A172 (cell line): ENCODE measurements around the gene FABP3. TPM values are rescaled to one million over a fixed set of nuclear protein-coding genes. Genes with fewer than 3 reads are reported as not detected.

Experiments used
- DNase-seq: peaks from one replicate; pipeline ENCODE4 v3.0.0-alpha.2; 2015; ENCODE audit warnings: low spot score
- total RNA-seq: library from RNA; depleted of rRNA; stranded (reverse); fragments of >200 nt; shearing (Covaris generic); gene quantifications from 2 replicates; pipeline ENCODE4 v1.2.3, GENCODE V29; 2014; rRNA removed

FABP3 gene
- total RNA-seq: 9.0 and 19.5 TPM in 2 replicates

DNA sequence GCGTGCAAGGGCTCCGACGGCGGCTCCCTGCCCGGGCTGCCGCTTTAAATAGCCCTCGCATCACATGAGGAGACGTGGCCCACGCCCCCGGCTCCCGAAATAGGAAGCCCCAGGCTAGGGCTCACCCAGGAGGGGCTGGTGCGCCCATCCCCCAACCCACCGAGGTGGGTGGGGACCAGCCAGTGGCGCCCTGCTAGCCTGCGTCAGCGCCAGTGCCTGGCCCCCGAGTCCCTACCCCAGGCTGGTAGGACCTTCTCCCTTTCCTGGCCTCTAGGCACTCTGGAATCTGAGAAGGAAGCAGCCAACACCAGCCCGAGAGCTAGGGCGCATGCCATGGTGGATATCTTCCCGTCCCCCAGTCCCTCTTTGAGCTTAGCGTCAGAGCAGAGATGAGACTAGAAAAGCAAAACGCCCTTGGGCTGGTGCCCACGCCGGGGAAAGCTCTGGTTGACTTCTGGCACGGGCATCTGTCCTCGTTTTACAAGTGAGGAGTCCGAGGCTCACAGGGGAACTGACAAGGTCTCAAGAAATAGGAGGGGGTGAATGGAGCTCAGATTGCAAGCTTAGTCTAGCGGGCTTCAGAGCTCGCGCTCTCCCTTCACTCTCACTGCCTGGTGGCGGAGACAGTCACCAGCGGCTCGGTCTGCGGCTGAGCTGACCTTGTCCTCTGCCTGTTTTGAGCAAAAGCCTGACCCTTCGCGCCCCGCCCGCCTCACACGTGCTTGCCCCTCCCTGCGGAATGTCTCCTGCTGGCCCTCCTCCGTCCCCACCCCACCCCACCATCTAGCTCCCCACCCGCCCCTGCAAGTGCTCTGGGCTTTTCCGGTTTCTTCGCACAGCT lies at the start of gene FABP3:
TSS of gene FABP3 (minus strand) at position 21 of the 841 bp plus-strand sequence. CDS start 62 bp downstream, outside the sequence.
- peak; percentile 69 for DNase-seq

GRCh38 chr1:31421371-31422040 lies 48.6 kb upstream of the FABP3 start:
- DNase-seq: peak; percentile 13

- no peak for DNase-seq
Measured at GRCh38 chr1:31420716-31421115, 47.8 kb upstream of the FABP3 start.

DNA sequence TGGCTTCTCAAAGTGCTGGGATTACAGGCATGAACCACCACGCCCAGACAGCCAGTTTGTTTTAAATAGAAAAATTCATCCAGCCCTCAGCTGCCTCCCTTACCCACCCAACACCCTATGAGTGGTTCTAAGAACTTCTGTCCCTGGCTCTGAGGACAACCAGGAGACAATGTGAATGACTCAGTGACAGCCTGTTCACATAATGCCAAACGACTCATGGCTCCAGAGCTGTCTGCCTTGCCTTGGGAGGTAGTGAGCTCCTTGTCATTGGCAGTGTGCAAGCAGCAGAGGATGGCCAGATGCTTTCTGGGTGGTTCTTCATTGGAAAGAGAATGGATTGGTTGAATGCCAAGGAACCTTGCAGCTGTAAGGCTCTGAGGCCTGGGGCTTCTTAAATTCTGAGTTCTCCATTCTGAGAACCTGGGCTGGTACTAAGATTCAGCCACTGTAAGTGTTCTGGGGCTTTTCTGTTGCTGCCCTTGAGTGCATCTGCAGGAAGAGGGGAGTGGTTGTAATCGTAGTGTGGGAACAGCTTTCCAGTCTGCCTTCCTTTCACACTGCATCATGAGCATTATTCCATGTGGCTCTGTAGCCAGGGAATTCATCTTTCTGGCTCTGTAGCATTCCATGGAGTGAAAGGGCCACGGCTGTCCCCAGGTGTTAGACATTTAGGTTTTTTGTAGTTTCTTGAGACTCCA lies 45.9 kb upstream of the FABP3 start:
- DNase-seq: no peak

- no peak for DNase-seq
Measured at GRCh38 chr1:31417148-31417547, 44.3 kb upstream of the FABP3 start.

- DNase-seq: no peak
Measured at GRCh38 chr1:31416101-31416736, 43.3 kb upstream of the FABP3 start.

- DNase-seq: no peak
Measured at GRCh38 chr1:31415658-31416057, 42.8 kb upstream of the FABP3 start.

- DNase-seq: no peak
Measured at GRCh38 chr1:31414980-31415370, 42.1 kb upstream of the FABP3 start.

DNA sequence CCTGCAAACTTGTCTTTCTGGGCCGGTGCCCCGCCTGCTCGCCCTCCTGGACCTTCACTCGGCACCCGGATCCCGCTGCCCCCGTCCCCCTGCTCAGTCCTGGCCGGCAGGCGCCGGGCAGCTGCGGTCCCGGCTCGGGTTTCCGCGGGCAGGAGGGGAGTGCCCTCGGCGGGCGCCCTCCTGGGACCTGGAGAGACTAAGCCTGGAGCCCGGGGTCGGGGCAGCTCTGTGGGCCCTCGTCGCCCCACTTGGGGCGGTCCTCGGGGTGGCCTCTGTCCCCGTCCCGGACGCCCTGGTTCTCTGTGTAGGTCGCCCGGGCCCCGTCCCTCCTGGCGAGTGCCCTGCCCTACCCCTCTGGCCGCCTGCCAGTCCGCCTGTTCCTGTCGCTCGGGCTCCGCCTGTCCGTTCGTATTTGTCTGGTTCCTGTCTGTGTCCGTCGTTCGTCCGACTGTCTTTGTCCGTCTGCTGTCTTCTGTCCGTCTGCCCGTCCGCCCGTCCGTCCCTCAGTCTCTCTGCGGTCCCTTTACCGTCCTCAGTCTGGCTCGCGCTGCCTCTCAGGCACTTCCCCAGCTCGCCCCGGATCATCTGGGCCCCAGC lies 40.6 kb upstream of the FABP3 start:
- peak; percentile 13 for DNase-seq

DNA sequence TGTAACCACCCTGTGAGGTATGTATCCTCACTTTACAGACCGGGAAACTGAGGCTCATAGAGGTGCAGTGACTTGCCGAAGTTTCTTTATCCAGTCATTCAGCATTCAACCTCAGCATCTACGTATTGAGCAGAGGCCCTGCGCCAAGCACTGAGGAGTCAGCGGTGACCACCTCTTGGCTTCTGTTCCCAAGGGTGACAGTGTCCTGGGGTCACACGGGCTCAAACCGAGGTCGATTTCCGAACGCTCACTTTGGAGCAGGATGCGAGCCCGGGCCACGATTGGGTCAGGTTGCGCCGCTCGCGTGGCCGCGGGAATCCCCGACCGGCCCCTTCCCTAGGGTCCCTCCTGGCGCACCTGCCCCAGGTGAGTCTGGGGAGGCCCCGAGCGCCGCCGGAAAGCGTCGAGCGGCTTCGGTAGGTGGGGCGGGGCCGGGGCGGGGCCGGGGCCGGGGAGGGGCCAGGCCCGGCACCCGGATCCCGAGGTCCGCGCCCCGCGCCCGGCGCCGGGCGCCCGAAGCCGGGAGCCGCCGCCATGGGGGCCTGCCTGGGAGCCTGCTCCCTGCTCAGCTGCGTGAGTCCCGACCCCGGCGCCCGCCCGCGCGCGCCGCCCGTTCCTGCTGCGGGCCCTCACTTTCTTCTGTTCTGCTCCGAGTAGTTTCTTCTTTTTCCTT lies 40.0 kb upstream of the FABP3 start, which contains the start of gene SERINC2:
TSS of gene SERINC2 (plus strand) at position 482 of the 673 bp plus-strand sequence. CDS start at position 535, 53 bp downstream.
- DNase-seq: no peak

DNA sequence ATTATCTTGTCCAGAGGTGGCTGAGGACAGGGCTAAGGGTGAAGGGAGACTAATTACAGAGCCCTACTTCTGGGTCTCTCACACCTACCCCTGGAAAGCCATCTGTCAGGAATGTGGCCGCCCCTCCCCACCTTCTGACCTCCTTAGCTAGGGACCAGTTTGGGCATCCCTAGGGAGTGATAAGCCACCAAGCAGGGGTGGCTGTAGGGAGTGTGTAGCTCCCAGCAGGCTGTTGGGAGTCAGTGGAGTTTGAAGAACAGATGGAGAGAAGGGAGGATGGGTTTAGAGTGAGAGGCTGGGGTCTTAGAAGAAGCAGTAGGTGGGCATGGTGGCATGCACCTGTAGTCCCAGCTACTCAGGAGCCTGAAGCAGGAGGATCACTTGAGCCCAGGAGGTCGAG lies 39.3 kb upstream of the FABP3 start:
- DNase-seq: no peak

- no peak for DNase-seq
Measured at GRCh38 chr1:31410871-31411270, 38.0 kb upstream of the FABP3 start.

- DNase-seq: no peak
Measured at GRCh38 chr1:31409946-31410858, 37.3 kb upstream of the FABP3 start.

DNA sequence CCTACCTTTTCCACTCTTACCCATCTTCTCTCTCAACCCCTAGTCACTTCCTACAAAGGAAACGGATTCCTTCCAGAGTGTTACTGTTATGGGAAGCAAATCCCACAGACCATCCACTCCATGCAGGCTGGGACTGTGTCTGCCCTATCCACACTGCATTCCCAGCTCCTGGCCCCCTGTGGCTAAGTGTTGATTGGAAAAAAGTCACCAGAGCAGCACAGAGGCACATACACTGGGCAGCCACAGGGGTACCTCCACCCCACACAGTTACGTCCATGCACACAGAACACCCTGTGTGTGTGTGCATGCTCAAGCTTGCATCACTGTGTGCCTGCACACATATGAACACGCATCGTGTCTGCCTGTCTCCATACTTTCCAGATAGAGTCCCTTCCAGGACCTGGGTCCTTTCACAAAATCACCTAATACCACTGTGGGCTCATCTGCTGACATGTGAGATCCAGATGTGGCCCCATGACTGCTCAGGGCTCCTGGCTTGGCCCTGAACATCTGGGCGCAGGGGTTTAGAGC lies 36.0 kb upstream of the FABP3 start:
- no peak for DNase-seq

DNA sequence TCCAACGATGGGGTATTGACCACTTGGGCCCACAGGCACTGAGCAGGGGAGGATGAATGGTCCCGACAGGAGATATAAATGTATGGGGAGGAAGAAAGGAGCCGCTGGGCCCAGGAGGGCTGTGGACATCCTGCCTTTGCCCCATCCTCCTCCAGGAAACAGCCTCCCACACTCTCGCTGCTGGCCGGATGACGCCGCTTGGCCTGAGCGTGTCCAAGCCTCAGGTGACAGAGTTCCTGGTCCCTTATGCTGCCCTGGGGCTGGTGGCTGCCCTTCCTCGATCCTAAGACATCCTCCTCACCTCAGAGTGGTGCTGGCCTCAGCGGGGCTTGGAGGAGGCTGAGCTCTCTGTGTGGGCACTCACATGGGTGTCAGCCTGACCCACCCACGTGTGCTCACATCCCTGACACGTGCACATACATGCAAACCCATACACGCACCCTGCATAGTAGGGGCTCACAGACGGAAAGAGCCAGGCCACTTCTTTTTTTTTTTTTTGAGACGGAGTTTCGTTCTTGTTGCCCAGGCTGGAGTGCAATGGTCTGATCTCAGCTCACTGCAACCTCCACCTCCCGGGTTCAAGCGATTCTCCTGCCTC lies 34.3 kb upstream of the FABP3 start:
- DNase-seq: no peak

GRCh38 chr1:31405578-31406245 lies 32.8 kb upstream of the FABP3 start:
- DNase-seq: no peak

DNA sequence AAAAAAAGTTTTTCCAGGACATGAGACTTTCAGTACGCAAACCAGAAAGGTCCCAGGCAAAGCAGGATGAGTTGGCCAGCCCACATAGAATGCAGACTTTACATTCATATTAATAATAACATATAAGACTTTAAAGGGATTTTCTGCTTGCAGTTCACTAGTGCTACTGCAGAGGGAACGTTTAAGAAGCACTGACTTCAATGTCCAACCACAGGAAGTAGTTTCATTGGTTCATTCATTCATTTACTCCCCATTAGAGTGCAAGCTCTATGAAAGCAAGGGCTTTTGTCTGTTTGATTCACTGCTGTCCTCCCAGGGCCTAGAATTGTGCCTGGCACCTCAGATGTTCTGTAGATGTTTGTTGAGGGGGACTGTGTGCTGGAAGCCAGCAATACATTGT lies 28.4 kb upstream of the FABP3 start:
- no peak for DNase-seq

- DNase-seq: no peak
Measured at GRCh38 chr1:31400393-31400792, 27.5 kb upstream of the FABP3 start.

- DNase-seq: no peak
Measured at GRCh38 chr1:31399976-31400375, 27.1 kb upstream of the FABP3 start.
